Femur (tissue), 1 donor: ENCODE measurements around the gene DAAM2.
A peak's percentile ranks its signal among the peaks of the same experiment; 100 is the strongest.

Source experiments
- DNase-seq: peaks from one replicate; pipeline ENCODE4 v3.0.0-alpha.2; 2017

Gene DAAM2

GRCh38 chr6:39849764-39850163 is 57.6 kb downstream of the DAAM2 start:
- DNase-seq: no peak

DNA sequence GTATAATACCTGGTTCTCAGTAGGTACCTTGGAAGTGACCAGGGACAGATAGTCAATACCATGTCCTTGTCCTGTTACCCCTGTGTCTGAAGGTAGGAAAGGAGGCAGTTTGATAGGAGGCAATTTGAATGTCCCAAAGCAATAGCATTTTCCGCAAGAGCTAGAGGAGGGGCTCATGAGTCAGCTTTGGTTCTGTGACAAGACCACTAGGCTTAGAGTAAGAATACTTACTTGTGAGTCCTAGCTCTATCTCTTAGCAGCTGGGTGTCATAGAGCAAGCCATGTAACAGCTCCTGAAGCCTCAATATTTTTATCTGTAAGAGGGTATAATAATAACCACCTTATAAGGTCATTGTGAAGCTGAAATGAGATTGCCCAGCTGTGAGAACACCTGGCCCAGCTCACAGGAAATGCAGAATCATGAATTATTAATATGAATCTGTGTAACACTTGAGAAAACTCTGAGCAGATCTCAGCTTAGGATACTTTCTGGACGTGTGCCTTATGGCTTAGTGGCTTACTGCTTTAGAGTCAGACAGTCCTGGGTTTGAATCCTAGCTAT is 58.6 kb downstream of the DAAM2 start:
- no peak for DNase-seq

- no peak for DNase-seq
Measured at GRCh38 chr6:39851331-39851730, 59.2 kb downstream of the DAAM2 start.

DNA sequence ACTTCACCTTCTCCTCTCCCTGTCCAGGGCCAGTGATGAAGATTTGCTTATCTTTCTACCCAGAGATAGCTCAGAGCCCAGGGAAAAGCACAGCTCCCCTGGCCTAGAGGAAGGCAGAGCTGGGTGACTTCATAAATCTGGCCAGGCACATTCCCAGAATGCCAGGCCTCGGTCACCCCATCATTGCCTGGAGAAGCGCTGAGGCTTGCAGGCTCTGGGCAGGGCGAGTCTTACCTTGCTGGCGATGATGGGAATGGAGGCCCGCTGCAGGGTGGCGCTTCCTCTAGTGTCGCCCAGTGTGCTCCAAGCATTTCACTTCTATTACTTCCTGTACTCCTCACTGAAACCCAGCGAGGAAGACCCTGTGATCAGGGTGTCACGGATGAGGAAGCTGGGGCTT is 60.1 kb downstream of the DAAM2 start:
- DNase-seq: no peak

DNA sequence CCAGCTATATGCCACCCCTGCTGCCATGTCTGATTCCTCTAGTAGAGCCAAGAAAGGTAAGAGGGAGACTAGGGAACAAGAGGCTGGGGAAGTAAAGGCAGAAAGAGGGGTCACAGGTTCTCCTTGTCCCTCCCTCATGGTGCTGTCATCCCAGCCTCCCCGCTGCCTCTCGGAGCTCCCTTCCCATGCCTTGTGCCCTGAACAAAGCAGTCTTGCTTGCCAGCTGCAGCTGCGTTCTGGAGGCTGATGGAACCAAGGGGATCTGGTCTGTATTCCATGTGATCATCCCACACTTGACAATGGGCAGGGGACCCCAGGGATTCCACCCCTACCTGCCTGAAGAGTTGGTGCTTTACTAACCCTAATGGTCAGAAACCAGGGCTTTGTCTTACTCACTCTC is 61.4 kb downstream of the DAAM2 start:
- no peak for DNase-seq

DNA sequence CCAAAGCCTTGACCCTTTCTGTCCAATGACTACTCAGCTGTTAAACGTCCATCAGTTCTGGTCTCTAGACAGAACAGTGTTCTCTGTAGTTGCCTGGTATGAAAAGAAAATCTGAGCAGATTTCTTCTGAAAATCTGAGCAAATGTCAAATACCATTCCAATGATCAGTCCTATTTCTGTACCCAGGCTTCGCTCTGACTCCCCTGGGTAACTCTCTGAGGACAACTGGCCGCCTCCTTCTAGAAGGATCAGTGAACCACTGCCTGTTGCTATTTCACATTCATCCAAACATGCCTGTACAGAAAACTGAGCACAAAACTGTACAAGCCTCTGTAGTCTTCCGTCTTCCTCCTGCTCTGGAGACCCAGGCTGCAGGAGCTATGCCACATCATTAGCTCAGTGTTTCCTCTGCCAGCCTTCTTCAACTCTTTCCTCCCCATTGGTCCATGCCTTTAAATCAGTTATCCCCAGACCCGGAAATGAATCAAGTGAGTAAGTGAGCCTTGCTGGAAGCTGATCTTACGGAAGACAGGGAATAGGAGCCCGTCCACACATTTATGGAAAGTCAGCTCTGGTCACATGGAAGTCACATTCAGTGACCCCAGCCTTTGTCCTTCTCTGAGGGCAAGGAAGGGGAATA is 63.3 kb downstream of the DAAM2 start:
- no peak for DNase-seq

DNA sequence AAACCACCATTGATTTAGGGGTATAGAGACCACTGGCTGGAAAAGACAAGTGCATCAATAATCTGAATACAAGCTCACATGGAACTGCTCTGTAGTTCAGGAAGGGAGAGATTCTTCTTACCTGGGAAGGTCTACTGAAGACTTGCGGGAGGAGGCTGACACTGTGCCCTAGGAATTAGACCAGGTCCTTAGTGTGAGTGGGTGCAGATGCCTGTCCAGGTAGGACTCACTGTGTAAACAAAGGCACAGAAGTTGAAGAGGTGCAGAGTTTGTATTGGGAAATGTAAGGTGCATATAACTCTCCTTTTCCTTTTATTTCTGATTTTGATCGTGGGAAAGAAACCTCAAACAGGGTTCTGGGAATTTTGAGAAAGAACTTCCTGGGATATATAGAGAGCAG is 66.8 kb downstream of the DAAM2 start:
- no peak for DNase-seq

- no peak for DNase-seq
Measured at GRCh38 chr6:39861663-39862062, 69.5 kb downstream of the DAAM2 start.

- no peak for DNase-seq
Measured at GRCh38 chr6:39865011-39865888, 73.1 kb downstream of the DAAM2 start.

DNA sequence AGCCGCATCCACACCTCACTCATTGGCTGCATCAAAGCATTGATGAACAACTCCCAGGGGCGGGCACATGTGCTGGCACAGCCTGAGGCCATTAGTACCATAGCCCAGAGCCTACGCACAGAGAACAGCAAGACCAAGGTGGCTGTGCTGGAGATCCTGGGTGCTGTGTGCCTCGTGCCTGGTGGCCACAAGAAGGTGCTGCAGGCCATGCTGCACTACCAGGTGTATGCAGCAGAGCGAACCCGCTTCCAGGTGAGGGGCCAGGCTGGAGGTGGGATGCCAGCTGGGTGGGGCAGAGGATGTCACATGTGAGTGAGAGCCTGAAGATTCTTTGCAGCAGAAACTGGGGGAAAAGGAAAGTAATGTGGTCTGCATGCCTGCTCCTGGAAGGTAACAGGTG is 75.4 kb downstream of the DAAM2 start:
- no peak for DNase-seq

DNA sequence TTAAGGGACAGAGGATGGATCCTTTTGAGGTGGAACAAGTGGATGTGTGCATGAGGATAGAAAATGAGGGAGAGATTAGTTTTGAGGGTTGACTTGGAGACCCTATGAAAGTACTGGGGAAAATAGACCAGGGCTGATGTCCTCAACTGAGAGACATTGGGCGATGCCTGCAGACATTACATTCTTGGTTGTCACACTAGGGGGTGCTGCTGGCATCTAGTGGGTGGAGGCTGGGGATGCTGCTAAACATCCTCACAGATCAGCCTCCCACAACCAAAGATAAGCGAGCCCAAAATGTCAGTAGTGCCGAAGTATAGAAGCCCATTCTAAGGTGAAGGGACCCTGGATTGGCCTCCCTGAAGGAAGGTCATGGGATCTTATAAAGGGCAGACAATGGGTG is 78.8 kb downstream of the DAAM2 start:
- DNase-seq: no peak

GRCh38 chr6:39873439-39873838 is 81.3 kb downstream of the DAAM2 start:
- DNase-seq: no peak

- no peak for DNase-seq
Measured at GRCh38 chr6:39876111-39876510, 83.9 kb downstream of the DAAM2 start.

DNA sequence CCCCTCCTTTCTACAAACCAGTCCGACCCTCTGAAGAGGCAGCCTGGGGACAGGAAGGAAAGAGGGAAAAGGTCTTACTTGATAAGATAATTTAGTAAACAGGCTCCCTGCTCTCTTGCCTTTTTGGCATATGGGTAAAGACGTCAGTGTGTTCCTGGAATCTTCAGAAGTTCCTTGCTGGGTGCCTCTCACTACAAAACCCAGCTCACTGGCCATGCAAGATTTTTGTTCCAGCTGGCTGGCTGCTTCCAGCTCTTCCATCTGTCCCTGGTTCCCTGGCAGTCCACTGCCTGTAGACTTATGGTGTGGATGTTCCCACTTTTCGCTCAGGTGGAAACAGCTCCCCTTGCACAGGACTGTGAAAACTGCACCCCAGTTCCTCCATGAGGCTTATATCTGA is 84.7 kb downstream of the DAAM2 start:
- DNase-seq: no peak

DNA sequence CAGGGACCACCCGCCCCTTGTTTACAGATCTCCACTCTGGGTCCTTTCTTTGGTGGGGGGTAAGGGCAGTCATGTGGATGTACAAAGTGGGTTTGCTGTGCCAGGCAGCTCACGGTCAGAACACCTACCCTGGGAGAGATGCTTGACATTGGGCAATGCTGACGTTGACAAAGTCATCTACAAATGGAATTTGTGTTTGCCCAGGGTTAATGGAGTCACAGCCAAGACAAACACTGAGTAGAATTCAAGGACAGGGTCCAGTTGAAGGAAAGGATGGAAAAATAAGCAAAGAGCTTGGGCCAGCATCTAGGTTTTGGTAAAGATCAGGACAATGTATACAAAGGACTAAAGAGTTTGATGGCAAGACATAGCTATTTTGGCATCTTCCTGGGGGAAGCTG is 87.4 kb downstream of the DAAM2 start:
- no peak for DNase-seq

GRCh38 chr6:39880594-39880993 is 88.4 kb downstream of the DAAM2 start:
- no peak for DNase-seq

- peak; percentile 69 for DNase-seq
Measured at GRCh38 chr6:39881851-39882530, 89.8 kb downstream of the DAAM2 start.

DNA sequence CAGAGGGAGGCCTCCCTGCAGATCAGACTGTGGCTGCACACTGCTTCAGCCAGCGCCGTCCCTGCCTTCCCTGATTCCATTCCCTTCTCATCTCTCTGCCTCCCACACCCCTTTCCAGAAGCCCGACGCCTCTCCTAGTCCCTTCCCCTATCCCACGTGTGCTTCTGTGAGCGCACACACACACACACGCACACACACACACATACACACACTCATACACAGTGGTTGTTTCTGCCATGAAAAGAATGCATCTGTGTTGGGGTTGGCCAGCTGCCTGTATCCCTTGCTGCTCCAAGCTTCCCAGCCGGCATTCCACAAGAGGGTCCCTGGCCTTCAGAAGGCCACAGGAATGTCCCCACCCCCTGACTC is 90.3 kb downstream of the DAAM2 start:
- peak; percentile 89 for DNase-seq

GRCh38 chr6:39884696-39885095 is 92.5 kb downstream of the DAAM2 start:
- no peak for DNase-seq

GRCh38 chr6:39885691-39886090 is 93.5 kb downstream of the DAAM2 start:
- DNase-seq: no peak

DNA sequence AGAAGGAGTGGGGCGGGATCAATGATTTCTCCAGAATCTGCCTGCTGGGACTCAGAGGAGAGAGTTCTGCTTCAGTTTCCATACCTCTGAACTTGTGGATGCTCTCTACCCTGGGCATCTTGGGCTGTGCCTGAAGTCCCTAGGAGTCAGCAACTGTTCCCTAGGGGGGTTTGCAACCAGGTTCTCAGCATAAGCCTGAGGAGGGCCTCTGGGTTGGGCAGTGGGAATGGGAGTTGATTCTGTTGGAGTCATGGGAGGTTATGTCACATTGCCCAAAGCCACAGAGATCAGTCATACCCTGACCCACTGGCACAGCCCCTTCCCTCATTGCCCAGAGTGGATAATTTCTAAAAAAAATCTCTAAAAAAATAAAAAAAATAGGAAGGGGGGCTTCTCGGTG is 94.7 kb downstream of the DAAM2 start:
- no peak for DNase-seq

DNA sequence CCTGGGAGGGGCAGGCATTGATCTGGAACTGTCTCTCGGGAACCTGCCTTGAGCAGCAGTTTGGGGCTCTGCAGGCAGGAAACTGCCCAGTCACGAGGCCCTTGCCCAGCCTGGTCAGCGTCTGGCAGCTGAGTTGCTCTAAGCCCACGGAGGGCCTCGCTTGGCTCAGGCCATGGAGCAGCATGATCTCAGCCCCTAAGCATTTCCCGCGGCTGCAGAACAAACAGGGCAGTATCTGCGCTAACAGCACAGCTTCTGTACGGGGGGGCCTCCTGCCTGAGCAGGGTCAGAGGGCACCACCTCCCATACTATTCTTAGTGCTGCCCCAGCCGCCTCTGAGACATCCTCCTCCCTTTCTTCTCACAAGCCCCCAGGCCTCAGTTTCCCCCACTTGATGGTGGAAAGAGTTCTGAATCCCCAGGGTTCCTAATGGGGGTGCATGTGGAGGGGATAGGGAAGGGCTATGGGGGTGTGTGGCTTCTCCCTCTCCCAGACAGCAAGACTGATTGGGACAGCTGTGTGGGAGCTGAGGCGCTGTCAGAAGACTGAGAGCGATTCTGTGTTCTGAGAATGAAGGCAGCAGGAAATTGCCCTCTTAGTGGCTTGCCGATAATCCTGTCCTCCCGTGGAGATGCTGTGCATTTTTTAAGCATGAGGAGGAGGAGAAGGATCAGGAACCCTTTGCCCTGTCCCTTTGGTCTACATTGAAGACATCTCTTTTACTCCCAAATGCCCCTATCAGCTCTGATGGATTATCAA is 95.7 kb downstream of the DAAM2 start:
- peak; percentile 87 for DNase-seq

GRCh38 chr6:39889229-39889628 is 97.1 kb downstream of the DAAM2 start:
- DNase-seq: no peak
